Adrenal gland (tissue), 12 donors: ENCODE measurements around the gene UNC79. TPM values are rescaled to one million over a fixed set of nuclear protein-coding genes. Genes with fewer than 3 reads are reported as not detected.

Source experiments
- DNase-seq, 7 donors: peaks; one replicate each; pipeline ENCODE4 v3.0.0-alpha.2; 2019 to 2020
- H3K27ac ChIP-seq, 5 donors: fragments of 200-600 bp; sonication (generic) in 4 of 5; 1 replicate in 3 of 5; 2 replicates in 2 of 5; pipeline versions ENCODE4 v1.5.1 to v1.8.0; 2016 to 2020; ENCODE audit warnings: mild to moderate bottlenecking in 1 of 5
- H3K27me3 ChIP-seq: fragments of 200-600 bp; 2 replicates; pipeline ENCODE4 v1.8.0; 2021
- H3K36me3 ChIP-seq, 2 donors: fragments of 200-600 bp; replicated peaks in 1 of 2; 1 replicate in 1 of 2; 2 replicates in 1 of 2; pipeline versions ENCODE4 v1.5.1 to v1.8.0; 2018 to 2022
- H3K4me1 ChIP-seq, 2 donors: fragments of 200-600 bp; replicated peaks in 1 of 2; 1 replicate in 1 of 2; 2 replicates in 1 of 2; pipeline versions ENCODE4 v1.5.1 to v1.8.0; 2018 to 2021
- H3K4me3 ChIP-seq, 4 donors: fragments of 200-600 bp; sonication (generic) in 3 of 4; one replicate each; pipeline ENCODE4 v1.5.1; 2016 to 2018
- H3K9me3 ChIP-seq, 3 donors: fragments of 200-600 bp; sonication (generic) in 1 of 3; replicated peaks in 1 of 3; 1 replicate in 2 of 3; 2 replicates in 1 of 3; pipeline versions ENCODE4 v1.5.1 to v1.8.0; 2016 to 2021
- POLR2A ChIP-seq, 2 donors: fragments of 450-650 bp; IDR thresholded peaks; one replicate each; pipeline ENCODE4 v1.6.1; 2017; ENCODE audit warnings: antibody characterized with exemption in 2 of 2, mild to moderate bottlenecking in 2 of 2, moderate library complexity in 1 of 2
- WGBS, 4 donors: extraction: QIAGEN DNeasy Blood & Tissue Kit in 2 of 4; methylation state at CpG; one replicate each; pipeline versions ENCODE4 v1.1.5 to v1.1.7; 2013 to 2017; 5-methylcytosine and 5-hydroxymethylcytosine counted together
- intact Hi-C, 2 donors: fragments of 100-400 bp; cut with DNase I; formaldehyde crosslinking; loops; one replicate each; pipeline versions ENCODE4 v1.14.1 to v1.15.0; 2022 to 2023
- polyA plus RNA-seq, 3 donors: library from polyadenylated mRNA; stranded (reverse); fragments of 200-250 nt in 2 of 3; fragments of 350-450 nt in 1 of 3; fragmentation: Illumina TruSeq in 1 of 3; extraction: RNeasy Lipid Tissue Mini Kit (QIAGEN cat#74804) in 1 of 3; gene quantifications; one replicate each; pipeline ENCODE4 v1.2.3, GENCODE V29; 2013 to 2014
- total RNA-seq, 9 donors: library from RNA; depleted of rRNA in 4 of 9; stranded (reverse); fragments of >200 nt in 4 of 9; fragments of 120-200 nt in 1 of 9; fragmentation: NEBNext Ultra II Directional in 1 of 9; extraction: Animal tissue kit (Norgen Biotek cat#: 25700) in 1 of 9; gene quantifications; one replicate each; pipeline versions ENCODE4 v1.1.0 to v1.2.4, GENCODE V29; 2013 to 2023
- TF ChIP-seq, protein P1 (sequence below), 6 experiments: fragments of 450-650 bp in 4 of 6; fragments of 200-600 bp in 2 of 6; sonication (generic) in 1 of 6; IDR thresholded peaks; 1 replicate in 5 of 6; 2 replicates in 1 of 6; pipeline versions ENCODE4 v1.5.1 to v1.8.0; 2016 to 2021; ENCODE audit warnings: antibody characterized with exemption in 6 of 6, mild to moderate bottlenecking in 2 of 6, moderate library complexity in 1 of 6
- donor health status: healthy with polysubstance abuse.
- donor health status: Bipolar disorder and iron deficiency.
- donor health status: DM: yes; HTN: yes; CAD: no.
- donor health status: DM: no; HTN: no; CAD: no.
- donor health status: DM: no; HTN: no; CAD: no.
- donor health status: DM: yes; HTN: yes; CAD: no.

UNC79 gene
- total and polyA plus RNA-seq, 12 donors: 0.09 to 4.3 (median 1.1) TPM

DNA sequence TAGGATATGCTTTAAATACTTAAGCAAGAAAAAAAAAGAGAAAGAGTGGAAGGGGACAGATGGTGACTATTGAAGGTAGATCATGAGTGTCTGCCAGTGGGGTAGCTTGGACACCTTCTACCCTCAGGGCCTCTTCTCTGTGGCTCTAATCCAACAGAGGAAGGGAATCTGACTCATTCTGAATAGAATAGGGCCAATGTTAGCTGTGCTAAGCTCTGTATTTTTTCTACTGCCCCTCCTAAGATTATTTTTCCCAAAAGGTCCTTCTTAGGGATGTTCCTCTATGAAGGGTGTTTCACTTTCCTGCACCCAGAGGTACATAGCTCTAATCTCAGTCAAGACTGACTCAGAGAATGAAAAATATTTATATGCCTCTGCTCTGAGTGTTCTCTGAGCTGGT, 25.6 kb downstream of the UNC79 start:
- no peaks in the 10 kb centered on the region for H3K36me3 ChIP-seq
- DNase-seq: no peak
- H3K27ac ChIP-seq: no peak overlapping the region
- TF ChIP-seq POLR2A (IDR thresholded peaks at IDR 0.05): no peak
- TF ChIP-seq, protein P1, sequence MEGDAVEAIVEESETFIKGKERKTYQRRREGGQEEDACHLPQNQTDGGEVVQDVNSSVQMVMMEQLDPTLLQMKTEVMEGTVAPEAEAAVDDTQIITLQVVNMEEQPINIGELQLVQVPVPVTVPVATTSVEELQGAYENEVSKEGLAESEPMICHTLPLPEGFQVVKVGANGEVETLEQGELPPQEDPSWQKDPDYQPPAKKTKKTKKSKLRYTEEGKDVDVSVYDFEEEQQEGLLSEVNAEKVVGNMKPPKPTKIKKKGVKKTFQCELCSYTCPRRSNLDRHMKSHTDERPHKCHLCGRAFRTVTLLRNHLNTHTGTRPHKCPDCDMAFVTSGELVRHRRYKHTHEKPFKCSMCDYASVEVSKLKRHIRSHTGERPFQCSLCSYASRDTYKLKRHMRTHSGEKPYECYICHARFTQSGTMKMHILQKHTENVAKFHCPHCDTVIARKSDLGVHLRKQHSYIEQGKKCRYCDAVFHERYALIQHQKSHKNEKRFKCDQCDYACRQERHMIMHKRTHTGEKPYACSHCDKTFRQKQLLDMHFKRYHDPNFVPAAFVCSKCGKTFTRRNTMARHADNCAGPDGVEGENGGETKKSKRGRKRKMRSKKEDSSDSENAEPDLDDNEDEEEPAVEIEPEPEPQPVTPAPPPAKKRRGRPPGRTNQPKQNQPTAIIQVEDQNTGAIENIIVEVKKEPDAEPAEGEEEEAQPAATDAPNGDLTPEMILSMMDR (IDR thresholded peaks at IDR 0.05): no peak
- no peak overlapping the region for H3K4me3 ChIP-seq
- intact Hi-C loops: no loop called here
- H3K27me3 ChIP-seq: no peaks in the 10 kb centered on the region
- no peaks in the 10 kb centered on the region for H3K9me3 ChIP-seq
- no peaks in the 10 kb centered on the region for H3K4me1 ChIP-seq

DNA sequence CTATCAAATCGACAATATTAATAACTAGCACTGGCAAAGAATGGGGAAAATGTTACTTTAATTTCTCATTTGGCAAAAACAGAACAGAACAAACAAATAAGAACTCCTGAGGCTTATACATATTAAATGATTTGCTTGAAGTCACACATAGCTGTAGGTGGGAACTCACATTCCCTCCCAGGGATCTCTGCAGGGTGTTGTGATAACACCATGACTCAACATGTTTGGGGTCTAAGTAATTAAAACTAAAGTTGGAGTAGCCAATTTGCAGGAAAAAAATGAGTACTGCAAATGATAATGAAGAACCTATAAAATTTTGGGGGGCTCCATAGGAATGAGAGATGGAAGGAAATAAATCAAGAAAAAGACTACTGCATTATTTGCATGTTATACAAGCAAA, 27.5 kb downstream of the UNC79 start:
- 85 to 97% (median 92%) methylated on average over 1 of the region's 1 CpG for WGBS, 4 donors
- Histone ChIP-seq H3K36me3 (no peaks in the 10 kb centered on the region), H3K4me1 (no peaks in the 10 kb centered on the region), H3K9me3 (no peaks in the 10 kb centered on the region), H3K27me3 (no peaks in the 10 kb centered on the region), H3K27ac (no peak overlapping the region), H3K4me3 (no peak overlapping the region)
- intact Hi-C loops: no loop called here
- DNase-seq: no peak
- no peak for TF ChIP-seq POLR2A (IDR thresholded peaks at IDR 0.05)
- TF ChIP-seq, protein P1 (IDR thresholded peaks at IDR 0.05): no peak

DNA sequence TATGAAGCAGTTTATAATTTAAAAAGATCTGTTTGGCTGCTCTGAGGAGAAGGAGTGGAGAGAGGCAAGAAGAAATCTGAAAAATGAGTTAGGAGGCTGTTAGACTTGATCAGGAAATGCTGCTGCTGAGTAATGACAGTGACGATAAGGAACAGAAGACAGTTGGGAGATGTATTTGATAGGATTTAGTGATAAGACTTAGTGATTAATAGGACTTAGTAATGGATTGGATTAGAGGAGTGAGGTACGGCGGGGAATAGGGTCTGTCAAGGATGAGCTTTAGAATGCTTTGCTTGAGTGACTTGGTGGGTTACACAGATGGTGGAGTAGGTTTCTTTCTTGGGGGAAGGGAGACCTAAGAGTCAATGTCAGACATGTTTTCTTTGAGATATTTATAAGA, 31.7 kb downstream of the UNC79 start:
- Histone ChIP-seq H3K4me3 (no peak overlapping the region), H3K36me3 (no peaks in the 10 kb centered on the region), H3K27me3 (no peaks in the 10 kb centered on the region), H3K4me1 (no peaks in the 10 kb centered on the region), H3K9me3 (no peaks in the 10 kb centered on the region), H3K27ac (no peak overlapping the region)
- TF ChIP-seq, protein P1 (IDR thresholded peaks at IDR 0.05): no peak
- no peak for TF ChIP-seq POLR2A (IDR thresholded peaks at IDR 0.05)
- WGBS, 4 donors: 30 to 42% (median 37%) methylated on average over 3 of the region's 3 CpGs
- intact Hi-C loops: no loop called here
- DNase-seq: no peak

DNA sequence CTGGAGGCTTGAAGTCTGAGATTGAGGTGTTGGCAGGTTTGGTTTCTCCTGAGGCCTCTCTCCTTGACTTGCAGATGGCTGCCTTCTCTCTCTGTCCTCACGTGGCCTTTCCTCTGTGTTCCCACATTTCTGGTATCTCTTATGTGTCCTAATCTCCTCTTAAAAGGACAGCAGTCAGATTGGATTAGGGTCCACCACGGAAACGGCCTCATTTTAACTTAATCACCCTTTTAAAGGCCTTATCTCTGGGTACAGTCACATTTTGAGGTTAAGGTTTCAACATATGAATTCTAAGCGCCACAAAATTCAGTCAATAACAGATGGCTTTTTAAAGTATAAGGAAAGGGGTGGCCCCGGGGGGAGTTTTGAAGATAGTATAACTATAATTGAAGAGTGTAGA, 33.5 kb downstream of the UNC79 start:
- TF ChIP-seq POLR2A (IDR thresholded peaks at IDR 0.05): no peak
- TF ChIP-seq, protein P1 (IDR thresholded peaks at IDR 0.05): no peak
- no peak overlapping the region for H3K4me3 ChIP-seq
- intact Hi-C loops: no loop called here
- H3K9me3 ChIP-seq: no peaks in the 10 kb centered on the region
- WGBS, 4 donors: 57 to 62% (median 58%) methylated on average over 5 of the region's 5 CpGs
- no peaks in the 10 kb centered on the region for H3K36me3 ChIP-seq
- H3K27ac ChIP-seq: no peak overlapping the region
- DNase-seq: peak in 1 of 7 donors; percentile 71
- H3K27me3 ChIP-seq: no peaks in the 10 kb centered on the region
- no peaks in the 10 kb centered on the region for H3K4me1 ChIP-seq
